GM19463 (cell line): ENCODE measurements around the gene SLC16A10.
"Not testable (repeated sequence)": the region's sequence is repeated elsewhere in the genome, so short reads cannot be mapped to it uniquely, and the experiment has no call there.

ENCODE experiments used
- ATAC-seq: cut with Tn5 transposase; IDR thresholded peaks from one replicate; pipeline ENCODE4 v1.9.1; 2021; ENCODE audit warnings: mild to moderate bottlenecking, moderate library complexity; ENCODE audit not compliant: unreplicated experiment

The SLC16A10 gene

GRCh38 chr6:111131018-111131417 is 43.7 kb downstream of the SLC16A10 start:
- ATAC-seq: not testable (repeated sequence)

GRCh38 chr6:111132669-111133068 is 45.4 kb downstream of the SLC16A10 start:
- ATAC-seq: not testable (repeated sequence)

GRCh38 chr6:111134236-111134869 is 47.0 kb downstream of the SLC16A10 start:
- not testable (repeated sequence) for ATAC-seq

- ATAC-seq: not testable (repeated sequence)
Observed at GRCh38 chr6:111137489-111138093, 50.3 kb downstream of the SLC16A10 start.

- no peak for ATAC-seq
Observed at GRCh38 chr6:111147440-111147839, 60.1 kb downstream of the SLC16A10 start.

GRCh38 chr6:111148110-111148509 is 60.8 kb downstream of the SLC16A10 start:
- no peak for ATAC-seq

- no peak for ATAC-seq
Observed at GRCh38 chr6:111150577-111150976, 63.3 kb downstream of the SLC16A10 start.

GRCh38 chr6:111154981-111155380 is 67.7 kb downstream of the SLC16A10 start:
- no peak for ATAC-seq

- no peak for ATAC-seq
Observed at GRCh38 chr6:111157412-111157811, 70.1 kb downstream of the SLC16A10 start.

- ATAC-seq: no peak
Observed at GRCh38 chr6:111159633-111160032, 72.3 kb downstream of the SLC16A10 start.

GRCh38 chr6:111161650-111162049 is 74.3 kb downstream of the SLC16A10 start:
- no peak for ATAC-seq

GRCh38 chr6:111162504-111162903 is 75.2 kb downstream of the SLC16A10 start:
- no peak for ATAC-seq

GRCh38 chr6:111171577-111172400 is 84.5 kb downstream of the SLC16A10 start:
- no peak for ATAC-seq

- no peak for ATAC-seq
Observed at GRCh38 chr6:111172563-111172962, 85.3 kb downstream of the SLC16A10 start.

- no peak for ATAC-seq
Observed at GRCh38 chr6:111173341-111173740, 86.0 kb downstream of the SLC16A10 start.

GRCh38 chr6:111173946-111174345 is 86.6 kb downstream of the SLC16A10 start:
- ATAC-seq: no peak

GRCh38 chr6:111175109-111175508 is 87.8 kb downstream of the SLC16A10 start:
- no peak for ATAC-seq

- ATAC-seq: no peak
Observed at GRCh38 chr6:111176038-111176759, 88.9 kb downstream of the SLC16A10 start.

- ATAC-seq: no peak
Observed at GRCh38 chr6:111176760-111177099, 89.4 kb downstream of the SLC16A10 start.

- ATAC-seq: no peak
Observed at GRCh38 chr6:111177131-111177530, 89.8 kb downstream of the SLC16A10 start.
